H9 (cell line): ENCODE results near the gene CACNA2D4. TPM values are rescaled to one million over a fixed set of nuclear protein-coding genes. Genes with fewer than 3 reads are reported as not detected.

ENCODE experiments used
- DNase-seq: peaks from one replicate; pipeline ENCODE4 v3.0.0-alpha.2; 2017
- H2AFZ ChIP-seq: one replicate; pipeline ENCODE4 v1.6.1; 2013; ENCODE audit warnings: mild to moderate bottlenecking, low read length, control low read depth, moderate library complexity
- H2AK5ac ChIP-seq: 2 replicates; pipeline ENCODE4 v1.6.1; 2013; ENCODE audit warnings: low read length, control low read depth, mixed read lengths; ENCODE audit not compliant: insufficient read length
- H2BK120ac ChIP-seq: one replicate; pipeline ENCODE4 v1.6.1; 2013; ENCODE audit warnings: low read depth, mild to moderate bottlenecking, low read length, control low read depth, inconsistent platforms; ENCODE audit not compliant: poor library complexity, severe bottlenecking
- H2BK12ac ChIP-seq: 2 replicates; pipeline ENCODE4 v1.6.1; 2013; ENCODE audit warnings: low read length, control low read depth, mixed read lengths, low read depth; ENCODE audit not compliant: insufficient read length
- H2BK15ac ChIP-seq: 2 replicates; pipeline ENCODE4 v1.6.1; 2013; ENCODE audit warnings: low read depth, low read length, control low read depth
- H2BK20ac ChIP-seq: one replicate; pipeline ENCODE4 v1.6.1; 2013; ENCODE audit warnings: low read depth, mild to moderate bottlenecking, low read length, control low read depth, inconsistent platforms; ENCODE audit not compliant: poor library complexity, severe bottlenecking
- H2BK5ac ChIP-seq: 2 replicates; pipeline ENCODE4 v1.6.1; 2013; ENCODE audit warnings: low read length, control low read depth, mixed read lengths; ENCODE audit not compliant: insufficient read length
- H3K14ac ChIP-seq: 2 replicates; pipeline ENCODE4 v1.6.1; 2013; ENCODE audit warnings: low read length, control low read depth; ENCODE audit not compliant: insufficient read depth
- H3K18ac ChIP-seq: 2 replicates; pipeline ENCODE4 v1.6.1; 2013; ENCODE audit warnings: low read depth, mild to moderate bottlenecking, mixed read lengths, low read length, control low read depth; ENCODE audit not compliant: insufficient read length
- H3K23ac ChIP-seq: 2 replicates; pipeline ENCODE4 v1.6.1; 2013; ENCODE audit warnings: low read length, control low read depth, mixed read lengths, low read depth; ENCODE audit not compliant: insufficient read length
- H3K23me2 ChIP-seq: 2 replicates; pipeline ENCODE4 v1.6.1; 2013; ENCODE audit warnings: low read depth, mild to moderate bottlenecking, mixed read lengths, low read length, control low read depth; ENCODE audit not compliant: insufficient read length, poor library complexity, severe bottlenecking
- H3K27ac ChIP-seq: 2 replicates; pipeline ENCODE4 v1.5.1; 2013; ENCODE audit warnings: low read length, control low read depth, mixed read lengths, low read depth; ENCODE audit not compliant: insufficient read length
- H3K27me3 ChIP-seq: 2 replicates; pipeline ENCODE4 v1.6.1; 2013; ENCODE audit warnings: low read length, control low read depth, inconsistent platforms; ENCODE audit not compliant: insufficient read depth
- H3K4ac ChIP-seq: 2 replicates; pipeline ENCODE4 v1.6.1; 2013; ENCODE audit warnings: low read depth, mild to moderate bottlenecking, control low read depth, inconsistent platforms, low read length, moderate library complexity
- H3K4me1 ChIP-seq: 2 replicates; pipeline ENCODE4 v1.6.1; 2013; ENCODE audit warnings: low read length, control low read depth, inconsistent platforms; ENCODE audit not compliant: insufficient read depth
- H3K4me2 ChIP-seq: 2 replicates; pipeline ENCODE4 v1.6.1; 2013; ENCODE audit warnings: low read length, control low read depth, mixed read lengths; ENCODE audit not compliant: insufficient read length, insufficient read depth
- H3K56ac ChIP-seq: 2 replicates; pipeline ENCODE4 v1.6.1; 2013; ENCODE audit warnings: low read depth, mild to moderate bottlenecking, mixed read lengths, low read length, control low read depth; ENCODE audit not compliant: insufficient read length
- H3K79me1 ChIP-seq: 2 replicates; pipeline ENCODE4 v1.6.1; 2013; ENCODE audit warnings: low read depth, mild to moderate bottlenecking, moderate library complexity, low read length, control low read depth, inconsistent platforms; ENCODE audit not compliant: insufficient read depth, poor library complexity, severe bottlenecking
- H3K79me2 ChIP-seq: 2 replicates; pipeline ENCODE4 v1.6.1; 2013; ENCODE audit warnings: low read length, control low read depth, inconsistent platforms; ENCODE audit not compliant: insufficient read depth
- H3K9ac ChIP-seq: 2 replicates; pipeline ENCODE4 v1.6.1; 2013; ENCODE audit warnings: low read length, control low read depth, mixed read lengths; ENCODE audit not compliant: insufficient read length; ENCODE audit errors: extremely low read depth
- H3K9me3 ChIP-seq: one replicate; pipeline ENCODE4 v1.6.1; 2013; ENCODE audit warnings: low read depth, low read length, inconsistent platforms; ENCODE audit not compliant: control insufficient read depth
- H3T11ph ChIP-seq: one replicate; pipeline ENCODE4 v1.6.1; 2013; ENCODE audit warnings: mild to moderate bottlenecking, low read length, control low read depth, inconsistent platforms
- H4K20me1 ChIP-seq: one replicate; pipeline ENCODE4 v1.6.1; 2013; ENCODE audit not compliant: control insufficient read depth, insufficient read length, insufficient read depth
- H4K5ac ChIP-seq: 2 replicates; pipeline ENCODE4 v1.6.1; 2013; ENCODE audit warnings: low read depth, mild to moderate bottlenecking, mixed read lengths, low read length, control low read depth; ENCODE audit not compliant: insufficient read length
- H4K8ac ChIP-seq: replicated peaks from 2 replicates; pipeline ENCODE4 v1.6.1; 2013; ENCODE audit warnings: low read length, control low read depth, mixed read lengths, low read depth; ENCODE audit not compliant: insufficient read length
- H4K91ac ChIP-seq: 2 replicates; pipeline ENCODE4 v1.6.1; 2013; ENCODE audit warnings: low read depth, mild to moderate bottlenecking, moderate library complexity, mixed read lengths, low read length, control low read depth; ENCODE audit not compliant: insufficient read length
- H3K27ac Mint-ChIP-seq, 3 experiments: 2 replicates in 2 of 3; 3 replicates in 1 of 3; pipeline ENCODE4 v1.8.0; 2020 to 2021; ENCODE audit warnings: mixed read lengths in 3 of 3, mild to moderate bottlenecking in 1 of 3, moderate library complexity in 1 of 3
- H3K27me3 Mint-ChIP-seq: 2 replicates; pipeline ENCODE4 v1.8.0; 2021; ENCODE audit warnings: low read depth, mild to moderate bottlenecking, moderate library complexity, mixed read lengths
- H3K36me3 Mint-ChIP-seq, 3 experiments: 2 replicates in 2 of 3; 3 replicates in 1 of 3; pipeline ENCODE4 v1.8.0; 2020 to 2021; ENCODE audit warnings: low read depth in 3 of 3, mixed read lengths in 3 of 3; ENCODE audit not compliant: insufficient read depth in 1 of 3
- H3K4me1 Mint-ChIP-seq, 2 experiments: 2 replicates each; pipeline ENCODE4 v1.8.0; 2020; ENCODE audit warnings: mixed read lengths in 2 of 2
- H3K4me3 Mint-ChIP-seq, 2 experiments: 2 replicates in 1 of 2; 3 replicates in 1 of 2; pipeline ENCODE4 v1.8.0; 2020 to 2021; ENCODE audit warnings: mild to moderate bottlenecking in 2 of 2, mixed read lengths in 2 of 2, moderate library complexity in 1 of 2
- H3K9me3 Mint-ChIP-seq, 2 experiments: 2 replicates in 1 of 2; 3 replicates in 1 of 2; pipeline ENCODE4 v1.8.0; 2020; ENCODE audit warnings: mild to moderate bottlenecking in 2 of 2, mixed read lengths in 2 of 2, moderate library complexity in 1 of 2
- WGBS: extraction: QIAGEN DNeasy Blood & Tissue Kit; methylation state at CpG from one replicate; pipeline ENCODE4 v1.1.7; 2013; ENCODE audit warnings: missing lambda C conversion rate, low lambda C conversion rate, mixed read lengths; ENCODE audit not compliant: insufficient read length; ENCODE audit errors: extremely low coverage; 5-methylcytosine and 5-hydroxymethylcytosine counted together
- total RNA-seq: library from RNA; stranded (reverse); gene quantifications from 2 replicates; pipeline ENCODE4 v1.2.1, GENCODE V29; 2021
- TF ChIP-seq, protein P1 (sequence below): fragments of 200-600 bp; sonication (generic); conservative IDR thresholded peaks from 3 replicates; pipeline ENCODE4 v1.8.0; 2021; ENCODE audit warnings: antibody characterized with exemption, mild to moderate bottlenecking

The CACNA2D4 gene
- total RNA-seq, 1 experiment from 2014 or later: 0.79 TPM

DNA sequence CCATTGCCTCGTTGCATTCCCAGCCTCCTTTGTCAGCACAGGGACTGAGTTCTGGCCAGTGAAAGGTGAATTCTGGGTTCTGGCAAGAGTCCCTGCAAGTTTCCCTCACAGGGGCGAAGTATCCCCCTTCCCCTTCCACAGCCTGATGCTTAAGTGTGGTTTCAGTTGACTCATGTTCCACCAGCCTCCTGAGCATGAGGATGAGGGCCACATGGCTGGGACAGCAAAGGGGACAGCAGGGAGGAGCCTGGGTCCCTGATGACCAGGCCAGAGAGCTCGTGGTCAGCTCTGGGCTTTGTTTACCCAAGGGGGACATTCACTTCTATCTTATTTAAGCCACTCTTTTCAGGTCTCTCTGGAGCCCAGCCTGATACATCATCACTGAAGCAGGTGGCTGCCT, 36.5 kb downstream of the CACNA2D4 start:
- H4K5ac ChIP-seq: no peak overlapping the region
- no peak overlapping the region for H3K4me2 ChIP-seq
- Mint-ChIP-seq H3K4me3 (no peak overlapping the region), H3K27me3 (no peaks in the 10 kb centered on the region; the same call in 1 of the 2 replicates), H3K36me3 (peaks cover 0 to 5% (median 0%) of the 10 kb centered on the region in 3 experiments; a peak in 2 of 7 replicates), H3K27ac (no peak overlapping the region), H3K4me1 (peaks cover 4% of the 10 kb centered on the region in 2 experiments), H3K9me3 (no peaks in the 10 kb centered on the region)
- no CpG with 5 or more reads among the region's 3 CpGs for WGBS
- H3K79me2 ChIP-seq: no peaks in the 10 kb centered on the region
- H3K23ac ChIP-seq: no peak overlapping the region
- H3K56ac ChIP-seq: no peak overlapping the region
- no peaks in the 10 kb centered on the region for H3K9me3 ChIP-seq
- no peaks in the 10 kb centered on the region for H3K4me1 ChIP-seq
- no peak overlapping the region for H3K14ac ChIP-seq
- H4K8ac ChIP-seq: no peak overlapping the region
- TF ChIP-seq, protein P1, sequence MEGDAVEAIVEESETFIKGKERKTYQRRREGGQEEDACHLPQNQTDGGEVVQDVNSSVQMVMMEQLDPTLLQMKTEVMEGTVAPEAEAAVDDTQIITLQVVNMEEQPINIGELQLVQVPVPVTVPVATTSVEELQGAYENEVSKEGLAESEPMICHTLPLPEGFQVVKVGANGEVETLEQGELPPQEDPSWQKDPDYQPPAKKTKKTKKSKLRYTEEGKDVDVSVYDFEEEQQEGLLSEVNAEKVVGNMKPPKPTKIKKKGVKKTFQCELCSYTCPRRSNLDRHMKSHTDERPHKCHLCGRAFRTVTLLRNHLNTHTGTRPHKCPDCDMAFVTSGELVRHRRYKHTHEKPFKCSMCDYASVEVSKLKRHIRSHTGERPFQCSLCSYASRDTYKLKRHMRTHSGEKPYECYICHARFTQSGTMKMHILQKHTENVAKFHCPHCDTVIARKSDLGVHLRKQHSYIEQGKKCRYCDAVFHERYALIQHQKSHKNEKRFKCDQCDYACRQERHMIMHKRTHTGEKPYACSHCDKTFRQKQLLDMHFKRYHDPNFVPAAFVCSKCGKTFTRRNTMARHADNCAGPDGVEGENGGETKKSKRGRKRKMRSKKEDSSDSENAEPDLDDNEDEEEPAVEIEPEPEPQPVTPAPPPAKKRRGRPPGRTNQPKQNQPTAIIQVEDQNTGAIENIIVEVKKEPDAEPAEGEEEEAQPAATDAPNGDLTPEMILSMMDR: no peak
- H2AK5ac ChIP-seq: no peak overlapping the region
- no peak overlapping the region for H3K9ac ChIP-seq
- no peak overlapping the region for H3K4ac ChIP-seq
- no peak for DNase-seq
- H2AFZ ChIP-seq: no peak overlapping the region
- no peak overlapping the region for H3K18ac ChIP-seq
- no peak overlapping the region for H4K91ac ChIP-seq
- no peak overlapping the region for H2BK5ac ChIP-seq
- no peak overlapping the region for H2BK20ac ChIP-seq
- no peak overlapping the region for H2BK120ac ChIP-seq
- H3K79me1 ChIP-seq: no peaks in the 10 kb centered on the region
- H3K27ac ChIP-seq: no peak overlapping the region
- no peak overlapping the region for H2BK15ac ChIP-seq
- H3K23me2 ChIP-seq: no peaks in the 10 kb centered on the region
- no peaks in the 10 kb centered on the region for H4K20me1 ChIP-seq
- H3T11ph ChIP-seq: no peak overlapping the region
- no peaks in the 10 kb centered on the region for H3K27me3 ChIP-seq
- H2BK12ac ChIP-seq: no peak overlapping the region
